ACC112 (cell line): Measurements from ENCODE around the gene AURKA.

Source experiments
- H2AFZ ChIP-seq: fragments of 200-600 bp; sonication (generic); one replicate; pipeline ENCODE4 v1.6.0; 2017; ENCODE audit warnings: antibody characterized with exemption, low read length; ENCODE audit not compliant: unreplicated experiment
- H3K27ac ChIP-seq: fragments of 200-600 bp; sonication (generic); 2 replicates; pipeline ENCODE4 v1.5.1; 2014; ENCODE audit warnings: low read depth, mild to moderate bottlenecking, antibody characterized with exemption, low read length, moderate library complexity
- H3K27me3 ChIP-seq: fragments of 200-600 bp; sonication (generic); 2 replicates; pipeline ENCODE4 v1.6.1; 2014; ENCODE audit warnings: mild to moderate bottlenecking, antibody characterized with exemption, low read length, moderate library complexity, mixed read lengths; ENCODE audit not compliant: insufficient read depth
- H3K36me3 ChIP-seq: fragments of 200-600 bp; sonication (generic); 2 replicates; pipeline ENCODE4 v1.6.1; 2016; ENCODE audit warnings: mild to moderate bottlenecking, antibody characterized with exemption, low read length, moderate library complexity, mixed read lengths; ENCODE audit not compliant: insufficient read depth
- H3K4me1 ChIP-seq: fragments of 200-600 bp; sonication (generic); one replicate; pipeline ENCODE4 v1.6.1; 2016; ENCODE audit warnings: low read length, mixed read lengths; ENCODE audit not compliant: insufficient read depth, unreplicated experiment, control insufficient read depth
- H3K4me3 ChIP-seq: fragments of 200-600 bp; sonication (generic); 2 replicates; pipeline ENCODE4 v1.5.1; 2014; ENCODE audit warnings: mild to moderate bottlenecking, low read depth, low read length
- H3K79me2 ChIP-seq: fragments of 200-600 bp; sonication (generic); one replicate; pipeline ENCODE4 v1.6.0; 2016; ENCODE audit warnings: low read length; ENCODE audit not compliant: control insufficient read depth, unreplicated experiment, insufficient read depth

The AURKA gene

GRCh38 chr20:56360133-56360907, 31.7 kb downstream of the AURKA start:
- Histone ChIP-seq H3K27ac (peak overlapping the region; percentile 43; the same call in 1 of the 2 replicates), H3K27me3 (no peaks in the 10 kb centered on the region), H2AFZ (peak overlapping the region; percentile 91), H3K36me3 (no peaks in the 10 kb centered on the region), H3K4me3 (peak overlapping the region; percentile 100), H3K79me2 (peaks cover 16% of the 10 kb centered on the region), H3K4me1 (peaks cover 16% of the 10 kb centered on the region)

- peaks cover 16% of the 10 kb centered on the region for H3K4me1 ChIP-seq
- peak overlapping the region; percentile 43; the same call in 1 of the 2 replicates for H3K27ac ChIP-seq
- H2AFZ ChIP-seq, result peak overlapping the region; percentile 91
- peak overlapping the region; percentile 100 for H3K4me3 ChIP-seq
- H3K79me2 ChIP-seq, result peaks cover 16% of the 10 kb centered on the region
- H3K27me3 ChIP-seq, result 0 out of 2 replicates have a peak, but pooled peaks cover under 1% of the 10 kb centered on the region
- no peaks in the 10 kb centered on the region for H3K36me3 ChIP-seq
These were observed 32.5 kb downstream of the AURKA start for GRCh38 chr20:56359212-56360132.

- Histone ChIP-seq H3K4me3 (peak within 1 kb of the TSS; percentile 100), H3K27me3 (peaks cover 6% of the 10 kb centered on the region; the same call in 1 of the 2 replicates), H3K27ac (peak within 1 kb of the TSS; percentile 43; the same call in 1 of the 2 replicates), H3K36me3 (no peaks in the 10 kb centered on the region), H2AFZ (peak within 1 kb of the TSS; percentile 91), H3K79me2 (peaks cover 16% of the 10 kb centered on the region), H3K4me1 (peaks cover 16% of the 10 kb centered on the region)
These were observed 33.3 kb downstream of the AURKA start, which contains the start of gene FAM210B for GRCh38 chr20:56358600-56359211. TSS of gene FAM210B (plus strand) at chr20:56358974. CDS start at chr20:56359006, 32 bp downstream.

- Histone ChIP-seq H3K27me3 (peaks cover 7% of the 10 kb centered on the region; the same call in 1 of the 2 replicates), H3K4me1 (peaks cover 13% of the 10 kb centered on the region), H2AFZ (peak overlapping the region; percentile 9), H3K4me3 (peak overlapping the region; percentile 100), H3K36me3 (no peaks in the 10 kb centered on the region), H3K27ac (no peak overlapping the region), H3K79me2 (peaks cover 16% of the 10 kb centered on the region)
These were observed 33.9 kb downstream of the AURKA start for GRCh38 chr20:56358070-56358469.

- no peaks in the 10 kb centered on the region for H3K79me2 ChIP-seq
- H3K4me3 ChIP-seq, result no peak overlapping the region
- no peaks in the 10 kb centered on the region for H3K36me3 ChIP-seq
- H3K4me1 ChIP-seq, result no peaks in the 10 kb centered on the region
- no peak overlapping the region for H3K27ac ChIP-seq
- H3K27me3 ChIP-seq, result peaks cover 15% of the 10 kb centered on the region
- H2AFZ ChIP-seq, result no peak overlapping the region
These were observed 38.7 kb downstream of the AURKA start for GRCh38 chr20:56353356-56353755.

GRCh38 chr20:56352345-56353055, 39.5 kb downstream of the AURKA start:
- Histone ChIP-seq H2AFZ (no peak overlapping the region), H3K36me3 (no peaks in the 10 kb centered on the region), H3K27me3 (peaks cover 15% of the 10 kb centered on the region), H3K27ac (no peak overlapping the region), H3K79me2 (no peaks in the 10 kb centered on the region), H3K4me3 (no peak overlapping the region), H3K4me1 (no peaks in the 10 kb centered on the region)

- Histone ChIP-seq H3K36me3 (no peaks in the 10 kb centered on the region), H3K4me3 (no peak overlapping the region)
These were observed 41.2 kb downstream of the AURKA start for GRCh38 chr20:56350842-56351241.

GRCh38 chr20:56348746-56349145, 43.3 kb downstream of the AURKA start:
- no peaks in the 10 kb centered on the region for H3K79me2 ChIP-seq
- H3K27me3 ChIP-seq, result peaks cover 21% of the 10 kb centered on the region
- no peaks in the 10 kb centered on the region for H3K36me3 ChIP-seq
- no peaks in the 10 kb centered on the region for H3K4me1 ChIP-seq
- H3K4me3 ChIP-seq, result no peak overlapping the region
- H3K27ac ChIP-seq, result no peak overlapping the region
- H2AFZ ChIP-seq, result no peak overlapping the region

More at GRCh38 chr20:56350842-56351241, 41.2 kb downstream of the AURKA start:
- peaks cover 15% of the 10 kb centered on the region for H3K27me3 ChIP-seq
- no peak overlapping the region for H3K27ac ChIP-seq
- H2AFZ ChIP-seq, result no peak overlapping the region
- H3K4me1 ChIP-seq, result no peaks in the 10 kb centered on the region
- no peaks in the 10 kb centered on the region for H3K79me2 ChIP-seq

- Histone ChIP-seq H2AFZ (no peak overlapping the region), H3K79me2 (no peaks in the 10 kb centered on the region), H3K4me3 (no peak overlapping the region), H3K4me1 (no peaks in the 10 kb centered on the region), H3K27ac (no peak overlapping the region), H3K36me3 (no peaks in the 10 kb centered on the region), H3K27me3 (peaks cover 26% of the 10 kb centered on the region)
These were observed 43.7 kb downstream of the AURKA start for GRCh38 chr20:56348305-56348693.
